HG03457 (cell line): Measurements from ENCODE around the gene CRYBG2.
"Not testable (repeated sequence)": the region's sequence is repeated elsewhere in the genome, so short reads cannot be mapped to it uniquely, and the experiment has no call there.

Source experiments
- ATAC-seq: cut with Tn5 transposase; IDR thresholded peaks from one replicate; pipeline ENCODE4 v1.9.1; 2021; ENCODE audit warnings: moderate number of reproducible peaks; ENCODE audit not compliant: unreplicated experiment

The CRYBG2 gene

DNA sequence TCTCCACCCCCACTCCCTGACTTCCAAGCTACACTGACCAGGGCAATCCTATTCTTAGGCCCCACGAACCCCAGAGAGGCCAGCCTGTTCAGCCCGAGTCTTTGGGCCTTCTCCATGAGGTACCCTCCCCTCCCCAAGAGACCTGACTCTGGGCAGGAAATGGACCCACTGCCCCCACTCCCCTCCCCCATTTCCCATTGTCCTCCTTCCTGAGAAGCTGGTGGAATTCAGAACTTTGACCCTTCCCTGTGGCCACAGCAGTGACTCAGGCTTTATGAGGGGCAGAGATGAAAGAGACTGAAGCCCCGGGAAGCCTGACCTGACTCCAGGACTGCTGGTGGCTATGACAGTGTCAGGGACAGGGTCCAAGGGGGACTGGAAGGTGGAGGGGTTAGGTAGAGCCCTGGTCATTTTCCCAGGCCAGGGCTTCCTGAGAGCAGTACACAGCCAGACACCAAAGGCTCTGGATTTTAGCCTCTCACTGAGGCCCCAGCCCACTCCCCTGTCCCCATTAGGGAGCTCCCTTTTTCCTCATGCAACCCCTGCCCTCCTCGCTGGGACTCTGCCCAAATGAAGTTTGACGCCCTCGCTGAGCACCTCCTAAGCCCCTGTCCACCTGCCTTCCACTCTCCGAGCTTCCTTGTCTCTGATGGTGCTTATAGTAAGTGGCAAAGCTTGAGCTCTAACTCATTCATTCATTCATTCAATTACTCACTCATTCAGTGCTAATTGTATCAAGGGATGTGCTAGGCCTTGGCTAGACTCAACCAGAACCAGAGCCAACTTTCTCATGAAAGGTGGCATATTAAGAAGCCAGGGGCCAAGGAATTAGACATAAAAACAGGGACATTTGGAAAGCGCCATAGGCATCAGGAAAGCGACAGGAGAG lies 3.0 kb downstream of the CRYBG2 start:
- no peak for ATAC-seq

DNA sequence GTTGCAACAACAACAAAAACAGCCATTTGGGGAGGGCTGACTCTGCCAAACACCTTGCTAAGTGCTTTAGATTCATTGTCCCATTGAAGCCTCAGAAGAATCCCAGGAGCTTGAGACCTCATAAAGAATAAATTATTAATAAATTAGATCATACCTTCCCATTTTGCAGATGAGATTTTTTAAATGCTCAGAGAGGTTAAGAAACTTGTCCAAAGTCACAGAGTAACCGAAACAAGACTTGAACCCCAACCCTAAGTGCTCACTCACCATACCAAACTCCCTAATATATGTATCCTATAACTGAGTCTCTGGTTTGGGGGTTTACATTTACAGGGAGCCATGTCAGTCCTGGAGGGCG lies 3.6 kb downstream of the CRYBG2 start:
- ATAC-seq, result no peak

DNA sequence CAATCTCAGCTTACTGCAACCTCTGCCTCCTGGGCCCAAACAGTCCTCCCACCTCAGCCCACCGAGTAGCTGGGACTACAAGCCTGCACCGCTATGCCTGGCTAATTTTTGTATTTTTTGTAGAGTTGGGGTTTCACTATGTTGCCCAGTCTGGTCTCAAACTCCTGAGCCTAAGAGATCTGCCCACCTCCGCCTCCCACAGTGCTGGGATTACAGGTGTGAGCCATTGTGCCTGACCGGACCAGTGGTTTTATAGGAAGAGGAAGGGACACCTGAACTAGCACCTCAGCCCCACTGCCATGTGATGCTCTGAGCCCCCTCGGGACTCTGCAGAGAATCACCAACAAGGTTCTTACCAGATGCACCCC lies 4.1 kb downstream of the CRYBG2 start:
- ATAC-seq, result no peak

DNA sequence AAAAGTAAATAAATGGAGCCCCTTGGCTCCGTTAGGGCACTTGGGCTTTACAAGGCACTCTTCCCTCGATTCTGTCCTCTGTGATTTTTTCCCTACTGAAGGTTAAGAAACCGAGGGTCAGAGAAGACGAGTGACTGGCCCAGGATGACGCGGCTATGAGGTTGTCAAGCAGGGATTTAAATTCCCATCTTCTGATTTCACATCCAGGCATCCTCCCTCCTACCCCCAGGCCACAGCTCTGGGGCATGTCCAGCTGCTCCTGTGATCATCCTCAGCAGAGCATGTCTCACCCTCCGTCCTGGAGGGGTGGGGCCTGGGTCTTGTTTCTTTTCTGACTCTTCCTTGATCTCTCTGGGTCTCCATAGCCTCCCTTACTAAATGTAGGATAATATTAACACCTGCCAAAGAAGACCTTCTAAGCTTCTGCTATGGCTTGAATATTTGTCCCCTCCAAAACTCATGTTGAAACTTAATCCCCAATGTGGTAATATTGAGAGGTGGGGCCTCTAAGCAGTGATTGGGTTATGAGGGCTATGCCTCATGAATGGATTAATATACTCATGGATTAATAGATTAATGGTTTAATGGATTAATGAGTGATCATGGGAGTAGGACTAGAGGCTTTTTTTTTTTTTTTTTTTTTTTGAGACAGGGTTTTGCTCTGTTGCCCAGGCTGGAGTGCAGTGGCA lies 4.6 kb downstream of the CRYBG2 start:
- no peak for ATAC-seq

DNA sequence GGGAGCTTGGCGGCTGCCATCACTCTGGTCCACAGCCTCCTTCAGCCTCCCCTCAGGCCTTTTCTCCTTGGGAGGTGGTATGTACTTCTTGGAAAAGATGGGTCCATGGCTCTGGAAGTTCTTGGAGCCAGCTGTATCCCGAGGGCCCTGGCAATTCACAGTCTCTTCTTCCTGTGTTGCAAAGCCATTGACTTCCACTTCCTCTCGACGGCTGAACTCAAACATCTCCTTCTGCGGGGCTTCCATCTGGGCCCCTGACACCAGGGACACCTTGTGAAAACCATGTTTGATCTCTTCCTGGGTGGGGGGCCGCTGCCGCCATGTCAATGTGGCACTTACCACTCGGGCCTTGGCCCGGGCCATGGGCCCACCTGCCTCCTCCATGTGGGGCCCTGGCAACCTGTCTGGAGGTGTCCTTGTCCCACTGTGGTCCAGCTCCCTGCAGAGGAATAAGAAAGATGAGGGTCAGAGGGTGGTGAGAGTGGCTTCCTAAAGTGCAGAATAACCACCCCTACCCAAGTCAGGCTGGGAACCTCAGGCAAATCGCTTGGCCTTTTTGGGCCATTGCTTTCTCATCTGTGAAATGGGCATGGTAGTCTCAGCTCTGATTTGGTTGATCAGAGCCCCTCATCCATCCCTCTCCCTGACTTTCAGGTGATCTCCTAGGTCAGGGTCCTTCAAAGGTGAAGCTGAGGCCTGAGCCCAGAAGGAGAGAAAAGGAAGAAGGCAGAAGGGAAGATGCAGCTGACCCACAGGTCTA lies 7.5 kb downstream of the CRYBG2 start:
- no peak for ATAC-seq

DNA sequence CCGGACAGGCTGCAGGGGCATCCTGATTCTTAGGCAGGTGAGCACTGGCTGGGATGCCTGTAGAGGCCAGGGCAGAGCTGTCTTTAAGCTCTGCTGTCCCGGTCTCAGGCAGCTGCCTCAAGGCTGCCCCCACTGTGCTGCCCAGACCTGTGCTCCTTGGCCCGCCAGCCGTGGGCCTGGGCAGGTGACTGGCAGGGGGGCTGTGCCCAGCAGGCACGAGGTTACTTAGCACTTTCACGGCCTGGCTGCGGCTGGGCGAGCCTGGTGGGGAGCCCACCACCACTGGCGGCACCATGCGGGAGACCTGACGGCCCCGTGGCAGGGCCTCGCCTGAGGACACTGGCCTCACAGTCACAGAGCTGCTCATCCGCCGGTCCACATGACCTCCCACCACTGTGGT lies 8.2 kb downstream of the CRYBG2 start:
- ATAC-seq, result no peak

DNA sequence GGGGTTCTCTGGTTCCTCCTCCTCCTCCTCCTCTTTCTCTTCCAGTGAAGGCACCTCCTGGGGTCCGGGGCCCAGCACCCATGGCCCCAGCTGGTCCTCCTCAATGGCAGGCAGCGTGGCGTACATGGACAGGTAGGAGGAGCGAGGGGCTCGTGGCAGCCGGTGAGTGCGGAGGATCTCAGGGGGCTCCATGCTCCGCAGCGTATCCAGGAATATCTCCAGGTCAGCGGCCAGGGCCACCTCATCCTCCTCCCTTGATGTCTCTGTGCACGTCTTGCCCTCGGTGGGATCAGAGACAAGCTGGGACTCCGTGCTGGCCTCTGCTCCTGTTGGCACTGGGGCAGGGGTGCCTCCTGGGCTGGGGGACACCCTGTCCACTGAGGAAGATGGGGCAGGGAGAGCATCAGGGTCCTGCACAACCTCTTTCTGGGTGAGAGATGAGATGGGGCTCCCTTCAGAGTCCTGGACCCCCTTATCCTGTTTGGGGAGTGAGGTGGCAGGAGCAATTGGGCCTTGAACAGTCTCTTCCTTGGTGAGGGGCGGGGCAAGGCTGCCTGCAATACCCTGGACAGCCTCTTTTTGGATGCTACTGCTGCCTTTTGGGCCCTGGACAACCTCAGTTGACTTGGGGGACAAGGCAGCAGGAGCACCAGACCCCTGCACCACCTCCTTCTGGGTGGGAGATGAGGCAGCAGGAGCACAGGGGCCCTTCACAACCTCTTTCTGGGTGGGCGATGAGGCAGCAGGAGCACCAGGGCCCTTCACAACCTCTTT lies 9.6 kb downstream of the CRYBG2 start:
- no peak for ATAC-seq

DNA sequence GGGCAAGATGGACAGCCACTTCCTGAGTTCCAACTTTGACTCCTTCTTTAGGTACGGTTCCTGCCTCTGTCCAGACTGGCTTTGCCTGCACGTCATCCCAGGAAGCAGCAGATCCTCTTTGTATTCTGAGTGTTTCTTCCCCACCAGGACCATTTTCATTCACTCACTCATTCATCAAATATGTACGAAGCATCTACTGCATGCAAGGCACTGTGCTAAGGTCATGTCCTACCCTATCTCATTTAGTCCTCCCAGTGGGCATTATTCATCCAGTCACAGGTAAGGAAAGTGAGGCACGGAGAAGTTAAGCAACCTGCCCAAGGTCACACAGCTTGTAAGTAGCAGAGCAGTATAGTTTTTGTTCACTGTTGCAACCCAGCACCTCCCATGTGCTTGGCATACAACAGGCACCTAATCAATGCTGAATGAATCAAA lies 13.9 kb downstream of the CRYBG2 start:
- no peak for ATAC-seq

DNA sequence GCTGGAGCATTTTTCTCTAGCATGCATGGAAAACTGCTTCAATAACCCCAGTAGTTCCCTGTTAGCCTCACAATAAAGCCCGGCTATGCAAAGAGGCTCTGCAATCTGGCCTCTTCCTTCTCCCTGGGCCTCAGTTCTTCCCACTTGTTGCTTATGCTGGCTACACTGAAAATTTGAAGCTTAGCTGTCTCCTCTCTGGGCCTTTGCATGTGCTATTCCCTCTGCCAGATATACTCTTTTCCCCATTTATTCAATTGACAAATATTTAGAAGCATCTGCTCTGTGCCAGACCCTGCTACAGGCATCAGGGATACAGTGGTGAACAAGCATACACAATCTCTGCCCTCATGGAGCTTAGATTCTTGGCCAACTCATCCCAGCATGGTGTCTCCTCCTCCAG lies 15.3 kb downstream of the CRYBG2 start:
- no peak for ATAC-seq

DNA sequence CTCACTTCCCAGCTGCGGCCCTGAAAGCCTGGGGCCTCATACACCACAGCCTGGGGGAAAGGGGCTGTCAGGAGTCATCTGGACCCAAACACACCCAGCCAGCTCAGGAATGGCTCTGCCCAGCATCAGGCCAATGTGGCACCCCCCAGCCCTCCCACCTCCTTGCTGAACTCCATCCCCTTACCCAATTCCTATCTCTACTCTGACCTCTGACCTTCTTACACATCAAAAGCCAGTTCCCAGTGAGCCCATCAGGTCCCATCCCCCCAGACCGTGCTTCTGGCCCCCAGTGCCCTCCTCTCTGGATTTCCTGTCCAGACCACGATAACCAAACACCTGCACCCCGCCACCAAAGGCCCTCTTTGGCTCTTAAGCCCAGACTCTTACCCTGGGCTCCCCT lies 16.3 kb downstream of the CRYBG2 start:
- ATAC-seq, result no peak

DNA sequence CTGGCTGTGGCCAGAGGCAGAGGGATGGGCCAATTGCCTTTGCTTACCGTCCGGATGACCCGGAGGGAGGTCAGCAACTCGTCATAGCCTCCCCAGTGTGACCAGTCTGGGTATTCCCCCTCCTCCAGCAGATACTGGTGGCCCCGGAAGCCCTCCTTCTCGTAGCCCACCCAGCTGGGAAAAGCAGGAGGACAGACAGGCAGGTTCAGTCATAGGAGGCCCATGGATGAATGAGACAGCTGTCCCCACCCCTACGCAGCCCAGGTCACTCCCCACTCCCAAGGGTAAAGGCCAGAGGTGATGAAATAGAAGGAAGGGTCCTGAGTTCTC lies 16.8 kb downstream of the CRYBG2 start:
- no peak for ATAC-seq

DNA sequence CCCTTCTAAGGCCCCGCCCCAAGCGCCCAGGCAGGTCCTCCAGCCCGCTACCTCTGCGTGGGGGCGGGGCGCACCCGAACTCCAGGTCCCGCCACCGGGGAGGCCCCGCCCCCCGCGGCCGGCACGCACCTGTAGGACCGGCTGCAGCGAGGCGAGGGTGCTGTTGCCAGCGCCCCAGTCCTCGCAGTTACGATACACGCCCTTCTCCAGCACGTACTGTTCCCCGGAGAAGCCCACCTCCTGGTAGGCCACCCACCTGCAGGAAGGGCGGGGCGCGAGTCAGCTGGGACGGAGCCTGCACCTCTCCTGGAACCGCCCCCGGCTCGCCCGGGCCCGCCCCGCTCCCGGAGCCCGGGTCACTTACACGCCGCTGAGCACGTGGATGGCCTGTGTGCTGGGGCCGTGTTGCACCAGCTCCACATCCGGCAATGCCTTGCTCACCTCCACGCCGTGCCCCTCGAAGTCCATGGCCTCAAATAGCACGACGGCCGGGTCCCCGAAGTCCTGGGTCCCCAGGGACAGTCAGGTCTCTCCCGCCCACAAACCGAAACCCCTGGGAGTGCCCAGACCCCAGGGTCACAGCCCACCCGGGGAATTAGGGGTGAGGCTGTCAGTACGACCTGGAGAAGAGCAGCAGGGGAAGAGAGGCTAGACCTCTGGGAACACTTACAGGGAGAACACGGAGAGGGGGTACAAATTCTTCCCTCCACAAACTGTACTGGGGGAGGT lies 17.3 kb downstream of the CRYBG2 start:
- no peak for ATAC-seq

DNA sequence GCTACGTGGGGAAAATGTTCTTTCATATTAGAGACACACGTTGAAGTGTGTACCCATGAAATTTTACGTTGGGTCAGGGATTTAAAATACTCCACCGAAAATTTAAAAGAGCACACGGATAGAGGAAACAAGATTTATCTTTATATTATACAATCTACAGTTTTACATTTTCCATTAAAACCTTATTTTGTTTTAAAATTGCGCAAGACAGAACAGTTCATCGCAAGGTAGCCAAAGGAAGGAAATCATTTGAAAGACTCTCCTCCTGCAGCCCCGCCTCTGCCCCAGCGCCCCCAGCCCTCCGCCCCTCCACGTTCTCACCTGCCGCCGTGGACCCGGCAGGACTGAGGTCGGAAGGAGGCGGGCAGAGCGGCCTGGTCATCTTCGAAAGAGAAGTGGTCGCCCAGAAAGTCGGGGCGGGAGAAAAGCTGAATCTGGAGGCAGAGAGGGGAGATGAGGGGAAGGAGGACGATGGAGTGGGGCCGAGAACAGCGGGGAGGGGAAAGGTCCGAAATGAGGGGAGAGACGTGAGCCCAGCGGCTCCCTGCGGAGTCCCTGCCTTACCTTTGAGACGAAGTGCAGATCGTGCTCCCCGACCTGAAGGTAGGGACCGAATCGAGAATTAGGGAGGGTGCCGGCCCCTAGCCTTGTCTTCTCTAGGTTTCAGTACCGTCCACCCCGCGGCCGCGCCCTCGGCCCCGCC lies 18.0 kb downstream of the CRYBG2 start:
- ATAC-seq, result no peak

DNA sequence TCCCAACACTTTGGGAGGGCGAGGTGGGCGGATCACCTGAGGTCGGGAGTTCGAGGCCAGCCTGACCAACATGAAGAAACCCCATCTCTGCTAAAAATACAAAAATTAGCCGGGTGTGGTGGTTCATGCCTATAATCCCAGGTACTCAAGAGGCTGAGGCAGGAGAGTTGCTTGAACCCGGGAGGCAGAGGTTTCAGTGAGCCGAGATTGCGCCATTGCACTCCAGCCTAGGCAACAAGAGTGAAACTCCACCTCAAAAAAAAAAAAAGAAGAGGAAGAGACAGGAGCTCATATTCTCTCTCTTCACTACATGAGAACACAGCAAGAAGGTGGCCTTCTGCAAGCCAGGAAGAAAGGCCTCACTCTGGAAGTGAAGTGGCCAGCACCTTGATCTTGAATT lies 20.6 kb downstream of the CRYBG2 start:
- ATAC-seq, result not testable (repeated sequence)

DNA sequence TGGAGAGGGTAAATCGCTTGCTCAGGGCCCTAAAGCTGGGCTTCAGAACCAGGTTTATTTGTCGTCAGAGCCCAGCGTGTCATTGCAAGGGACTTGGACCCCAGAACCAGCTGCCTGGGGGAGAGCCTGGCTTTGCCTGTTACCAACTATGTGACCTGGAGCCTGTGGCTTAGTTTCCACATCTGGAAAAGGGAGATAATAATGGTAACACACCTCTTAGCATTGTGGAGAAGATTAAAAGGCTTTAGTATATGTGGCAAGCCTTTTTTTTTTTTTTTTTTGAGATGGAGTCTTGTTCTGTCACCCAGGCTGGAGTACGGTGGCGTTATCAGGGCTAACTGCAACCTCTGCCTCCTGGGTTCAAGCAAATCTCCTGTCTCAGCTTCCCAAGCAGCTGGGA lies 23.7 kb downstream of the CRYBG2 start:
- ATAC-seq, result no peak

DNA sequence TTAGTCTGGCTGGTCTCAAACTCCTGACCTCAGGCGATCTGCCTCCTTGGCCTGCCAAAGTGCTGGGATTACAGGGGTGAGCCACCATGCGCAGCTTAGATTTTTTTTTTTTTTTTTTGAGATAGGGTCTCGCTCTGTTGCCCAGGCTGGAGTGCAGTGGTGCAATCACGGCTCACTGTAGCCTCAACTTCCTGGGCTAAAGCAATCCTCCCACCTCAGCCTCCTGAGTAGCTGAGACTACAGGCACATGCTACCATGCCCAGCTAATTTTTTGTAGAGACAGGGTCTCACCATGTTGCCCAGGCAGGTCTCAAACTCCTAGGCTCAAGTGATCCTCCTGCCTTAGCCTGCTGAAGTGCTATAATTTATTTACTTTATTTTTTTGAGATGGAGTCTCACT lies 24.6 kb downstream of the CRYBG2 start:
- not testable (repeated sequence) for ATAC-seq

DNA sequence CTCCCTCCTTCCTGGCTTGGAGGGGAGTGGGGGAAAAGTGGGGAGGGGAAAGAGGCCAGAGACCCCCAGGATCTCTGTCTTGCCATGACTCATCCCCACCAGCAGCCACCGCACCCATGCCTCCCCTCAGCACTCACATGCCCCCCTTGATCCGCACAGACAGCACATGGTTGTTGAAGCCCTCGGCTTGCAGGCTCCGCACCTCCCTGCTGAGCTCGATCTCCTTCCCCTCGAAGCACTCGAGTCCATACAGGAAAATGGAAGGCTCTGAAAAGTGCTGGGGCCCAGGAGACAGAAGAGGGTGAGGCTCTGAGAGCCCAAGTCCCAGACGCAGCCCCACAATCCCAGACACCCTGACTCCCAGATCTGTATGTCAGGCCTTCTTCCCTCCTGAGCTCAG lies 25.3 kb downstream of the CRYBG2 start:
- ATAC-seq, result no peak

DNA sequence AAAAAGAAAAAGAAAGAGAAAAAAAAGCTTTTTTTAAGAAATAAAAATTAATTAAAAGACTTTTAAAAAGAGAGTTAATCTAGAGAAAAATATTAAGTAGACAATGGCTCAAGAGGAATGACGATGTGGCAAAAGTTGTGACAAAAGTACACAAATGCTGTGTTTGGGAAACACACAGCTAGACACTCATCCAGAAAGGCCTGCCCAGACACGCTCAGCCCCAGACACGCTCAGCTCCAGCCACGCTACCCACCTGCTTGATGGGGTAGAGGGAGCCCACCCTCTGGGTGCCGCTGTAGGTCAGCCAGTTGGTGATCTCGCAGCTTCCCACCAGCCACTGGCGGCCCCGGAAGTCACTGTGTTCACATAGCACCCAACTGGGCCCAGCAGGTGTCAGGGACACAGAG lies 26.0 kb downstream of the CRYBG2 start:
- ATAC-seq, result no peak

DNA sequence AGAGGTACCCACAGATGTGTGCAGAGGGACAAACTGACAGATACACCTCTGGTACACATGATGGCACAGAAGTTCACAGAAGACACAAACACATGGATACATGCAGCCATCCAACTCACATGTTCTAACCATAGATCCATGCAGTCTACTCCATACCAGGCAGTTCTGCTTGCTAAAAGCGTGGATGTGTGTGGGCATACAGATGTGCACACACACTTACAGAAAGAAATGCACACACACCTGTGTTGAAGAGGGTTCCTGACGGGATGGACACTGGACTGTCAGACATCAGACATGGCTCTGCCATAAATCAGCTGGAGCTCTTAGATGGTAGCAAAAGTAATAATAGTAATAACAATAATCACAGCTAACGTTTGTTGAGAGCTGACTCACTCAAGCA lies 29.4 kb downstream of the CRYBG2 start:
- ATAC-seq, result no peak

DNA sequence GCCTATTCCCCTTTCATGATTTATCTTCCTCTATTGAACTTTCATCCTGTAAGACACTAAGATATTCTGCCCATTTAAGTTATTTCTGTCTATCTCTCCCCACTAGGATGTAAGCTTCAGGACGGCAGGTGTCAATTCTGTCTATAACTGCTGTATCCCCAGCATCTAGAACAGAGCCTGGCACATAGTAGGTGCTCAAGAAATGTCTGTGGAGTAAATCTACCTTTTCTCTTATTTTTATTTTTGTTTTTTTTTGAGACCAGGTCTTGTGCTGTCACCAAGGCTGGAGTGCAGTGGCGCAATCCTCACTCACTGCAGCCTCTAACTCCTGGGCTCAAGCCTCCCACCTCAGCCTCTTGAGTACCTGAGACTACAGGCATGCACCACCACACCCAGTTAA lies 30.5 kb downstream of the CRYBG2 start:
- ATAC-seq, result no peak
